ENCODE data around the gene CALCOCO1.

CALCOCO1 gene

DNA sequence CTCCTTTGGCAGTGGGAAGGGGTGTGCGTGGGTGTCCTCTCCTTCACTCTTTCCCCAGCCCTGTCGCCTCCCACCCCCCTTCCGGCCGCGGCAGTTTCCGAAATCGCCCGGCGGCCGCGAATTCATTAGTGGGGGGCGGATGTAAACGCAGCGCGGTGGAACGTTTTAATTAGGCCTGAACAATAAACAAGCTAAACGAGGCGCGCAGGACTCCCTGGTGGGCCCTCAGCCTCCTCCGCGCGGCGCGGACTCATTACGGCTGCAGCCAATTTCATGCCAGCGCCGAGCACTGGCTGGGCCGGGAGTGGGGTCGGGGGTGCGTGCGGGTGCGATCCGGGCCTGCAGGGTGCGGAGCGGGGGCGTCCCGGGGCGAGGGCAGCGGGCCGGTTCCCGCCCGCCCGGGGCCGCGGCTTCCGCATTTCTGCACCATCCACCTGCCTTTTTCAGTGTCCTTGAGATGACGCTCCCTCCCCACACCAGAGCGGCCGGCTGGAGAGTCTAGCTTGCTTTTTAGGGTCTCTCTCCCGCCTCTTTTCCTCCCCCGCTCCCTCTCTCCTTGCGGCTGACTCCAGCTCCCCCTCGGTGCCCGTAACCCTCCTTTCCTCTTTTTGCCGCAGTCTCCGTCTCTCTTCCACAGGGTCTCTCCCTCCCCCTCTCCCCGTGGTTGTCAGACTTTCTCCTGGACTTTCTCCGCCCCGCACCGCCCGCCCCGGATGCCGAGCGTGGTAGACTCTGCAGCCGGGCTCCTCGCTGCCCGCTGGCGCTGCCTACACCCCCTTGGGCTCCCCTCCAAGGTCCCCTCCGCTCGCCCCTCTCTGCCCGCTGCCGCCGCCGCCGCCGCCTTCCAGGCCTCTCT lies 24.3 kb upstream of the CALCOCO1 start, which contains the start of gene CISTR:
TSS of gene CISTR (minus strand) at position 644 of the 856 bp plus-strand sequence.
- no peak for DNase-seq (ENCODE audit: low read depth, low spot score)

DNA sequence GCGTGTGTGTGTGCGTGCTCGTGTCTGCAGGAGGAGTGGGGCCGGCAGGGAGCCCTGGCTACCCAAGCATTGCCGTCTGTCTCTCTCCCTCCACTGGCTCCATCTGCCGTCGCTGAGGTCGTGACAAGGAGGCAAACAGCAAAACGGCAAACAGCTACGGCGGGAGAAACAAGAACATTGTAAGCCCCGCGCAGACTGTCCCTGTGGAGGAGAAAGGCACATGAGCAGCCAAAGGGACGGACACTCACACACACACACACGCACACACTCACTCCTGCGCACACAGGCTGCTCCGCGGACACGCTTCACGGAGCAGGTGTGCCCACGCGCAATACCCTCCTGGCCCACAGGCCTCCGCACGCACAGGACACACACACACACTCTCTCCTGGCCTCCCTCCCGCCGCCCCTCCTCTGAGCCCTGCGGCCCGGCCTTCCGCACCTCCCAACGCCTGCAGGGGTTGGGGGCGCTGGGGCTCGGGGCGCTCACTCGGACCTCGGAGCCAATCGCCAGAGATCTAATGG lies 23.6 kb upstream of the CALCOCO1 start:
- DNase-seq (ENCODE audit: low read depth, low spot score), result no peak

DNA sequence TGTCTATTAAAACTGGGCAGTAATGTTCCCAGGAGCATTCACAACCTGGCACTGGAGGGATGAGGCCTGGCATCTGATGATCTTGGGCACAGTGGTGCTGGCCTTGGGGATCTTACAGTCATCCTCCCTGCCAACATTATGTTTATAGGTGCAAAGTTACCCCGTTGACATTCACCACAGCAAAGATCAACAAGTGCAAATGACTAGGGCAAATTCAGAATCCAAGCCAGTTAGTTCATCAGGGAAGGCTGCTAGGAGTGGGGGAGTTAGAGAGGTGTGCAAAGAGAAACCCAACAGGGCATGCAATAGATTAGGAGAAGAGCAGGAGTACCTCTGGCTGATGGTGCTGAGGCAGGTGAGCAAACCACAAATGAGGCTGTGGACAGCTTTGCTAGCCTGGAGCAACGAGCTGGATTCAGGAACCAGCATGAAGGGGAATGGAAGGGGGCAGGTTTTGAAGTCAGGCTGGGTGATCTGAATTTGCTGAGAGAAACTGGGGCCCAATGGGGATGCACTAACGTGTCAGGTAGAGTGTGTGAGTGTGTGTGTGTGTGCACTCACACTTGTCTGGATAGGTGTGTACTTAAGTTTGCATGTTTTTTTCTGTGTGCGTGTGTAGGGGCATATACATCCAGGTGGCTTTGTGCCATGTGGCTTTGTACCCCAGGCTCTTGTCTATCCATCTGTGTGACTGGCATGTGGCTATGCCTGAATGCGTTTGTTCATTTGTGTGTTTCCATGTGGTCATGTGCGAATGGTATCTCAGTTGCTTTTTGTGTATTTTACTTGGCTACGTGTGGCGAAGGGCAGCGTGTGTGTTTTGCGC lies 22.9 kb upstream of the CALCOCO1 start:
- DNase-seq (ENCODE audit: low read depth, low spot score), result no peak

DNA sequence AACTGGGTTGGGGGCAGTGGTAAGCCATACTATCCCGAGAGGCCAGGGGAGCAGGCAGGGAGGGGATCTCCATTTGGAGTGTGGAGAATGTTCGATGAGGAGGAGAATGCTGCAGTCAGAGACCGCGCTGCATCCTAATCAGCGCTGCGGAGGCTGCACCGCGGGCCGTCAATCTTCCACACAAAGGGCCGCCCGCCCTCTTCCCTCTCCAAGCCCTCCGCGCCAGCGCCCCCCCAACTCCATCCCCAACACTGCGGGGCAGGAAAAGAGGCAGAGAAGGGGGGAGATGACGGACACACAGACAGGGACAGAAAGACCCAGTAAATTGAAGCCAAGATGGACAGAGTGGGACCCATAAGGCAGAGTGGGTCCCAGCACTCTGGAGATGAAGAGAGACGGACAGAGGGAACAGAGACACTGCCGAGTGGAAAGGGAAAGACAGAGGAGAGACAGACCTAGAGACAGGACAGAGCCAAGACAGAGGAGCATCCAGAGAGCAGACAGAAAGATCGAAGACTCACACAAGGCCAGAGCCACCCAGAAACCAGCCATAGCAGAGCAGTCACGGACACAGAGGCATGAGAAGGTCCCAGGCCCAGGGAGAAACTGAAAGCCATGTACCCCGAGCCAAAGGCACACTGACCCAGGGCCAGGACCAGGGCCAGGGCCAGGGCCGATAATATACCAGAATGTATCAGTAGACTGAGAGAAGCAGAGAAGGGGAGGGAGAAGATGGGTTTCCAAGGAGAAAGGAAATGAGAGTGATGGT lies 21.0 kb upstream of the CALCOCO1 start:
- no peak for DNase-seq (ENCODE audit: low read depth, low spot score)

DNA sequence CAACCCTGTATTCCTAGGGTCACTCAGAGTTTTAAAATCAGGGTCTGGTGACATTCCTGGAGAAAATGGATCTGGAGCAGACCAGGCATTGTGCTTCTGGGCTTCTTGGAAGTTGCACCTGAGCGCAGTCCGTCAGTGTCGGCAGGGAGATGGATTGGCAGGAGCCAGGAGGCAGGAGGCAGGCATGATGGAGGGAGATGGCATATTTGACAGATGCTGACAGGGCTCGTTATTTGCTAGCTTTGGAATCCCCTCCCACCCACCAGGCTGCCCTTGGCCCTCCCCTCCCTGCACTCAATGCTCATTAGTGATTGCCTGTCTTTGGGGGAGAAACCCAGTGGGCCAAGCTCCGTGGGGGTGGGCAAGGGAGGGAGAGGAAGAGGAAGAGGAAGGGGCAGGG lies 19.8 kb upstream of the CALCOCO1 start:
- no peak for DNase-seq (ENCODE audit: low read depth, low spot score)

DNA sequence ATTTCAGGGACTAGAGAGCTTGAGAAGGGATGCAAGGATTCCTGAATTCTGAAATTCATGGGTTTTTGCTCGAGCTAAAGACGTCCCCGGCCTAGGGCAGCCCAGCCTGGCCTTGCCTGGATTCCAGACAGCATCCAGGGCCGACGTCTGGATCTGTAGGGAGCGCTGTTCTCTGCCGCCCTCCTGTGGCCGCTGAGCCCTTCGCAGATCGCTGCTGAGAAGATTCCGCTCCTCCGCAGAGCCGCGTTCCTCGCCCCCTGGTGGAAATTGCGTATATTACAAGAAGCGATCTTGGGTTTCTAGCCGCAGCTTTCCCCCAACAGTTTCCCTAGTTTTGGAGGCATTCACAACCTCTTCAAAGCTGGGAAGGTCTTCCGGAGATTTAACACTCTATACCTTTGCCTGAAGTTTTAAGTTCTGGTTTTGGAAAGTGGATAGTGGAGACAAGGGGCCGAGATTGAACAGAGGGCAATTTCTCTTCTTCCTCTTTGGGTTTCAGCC lies 19.4 kb upstream of the CALCOCO1 start:
- no peak for DNase-seq (ENCODE audit: low read depth, low spot score)

DNA sequence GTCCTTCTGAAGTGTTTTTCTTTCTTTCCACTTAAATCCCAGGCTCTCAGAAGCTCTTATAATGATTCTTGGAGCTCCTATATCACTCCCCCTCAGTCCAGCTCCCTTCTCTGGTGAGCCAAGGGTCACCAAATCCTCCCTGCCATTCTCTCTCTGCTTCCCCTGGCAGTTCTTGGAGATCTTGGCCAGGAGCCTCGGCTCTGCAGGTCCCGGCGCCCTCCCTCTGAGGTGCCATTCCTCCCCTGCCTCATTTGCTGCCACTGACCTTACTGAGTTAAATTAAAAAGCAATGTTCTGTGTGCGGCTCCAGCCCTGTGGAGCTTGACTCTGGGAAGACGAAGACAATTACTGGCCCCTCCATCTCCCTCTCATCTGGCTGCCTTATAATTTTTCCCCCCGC lies 17.5 kb upstream of the CALCOCO1 start:
- DNase-seq (ENCODE audit: low read depth, low spot score), result no peak

DNA sequence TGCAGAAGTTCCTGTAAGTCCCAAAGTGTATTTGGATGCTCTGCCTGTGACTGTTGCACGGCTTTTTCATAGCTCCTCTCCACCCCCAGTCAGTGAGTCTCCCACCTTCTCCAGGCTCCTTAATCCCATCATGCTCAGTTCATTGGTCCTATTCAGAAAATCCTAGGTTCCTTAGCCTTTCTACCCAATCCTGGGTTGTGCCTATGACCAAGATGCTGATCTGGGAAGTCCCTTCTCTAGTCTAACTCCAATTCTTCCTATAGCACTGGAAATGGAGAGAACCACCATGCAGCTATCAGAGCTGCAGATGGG lies 16.8 kb upstream of the CALCOCO1 start:
- no peak for DNase-seq (ENCODE audit: low read depth, low spot score)

DNA sequence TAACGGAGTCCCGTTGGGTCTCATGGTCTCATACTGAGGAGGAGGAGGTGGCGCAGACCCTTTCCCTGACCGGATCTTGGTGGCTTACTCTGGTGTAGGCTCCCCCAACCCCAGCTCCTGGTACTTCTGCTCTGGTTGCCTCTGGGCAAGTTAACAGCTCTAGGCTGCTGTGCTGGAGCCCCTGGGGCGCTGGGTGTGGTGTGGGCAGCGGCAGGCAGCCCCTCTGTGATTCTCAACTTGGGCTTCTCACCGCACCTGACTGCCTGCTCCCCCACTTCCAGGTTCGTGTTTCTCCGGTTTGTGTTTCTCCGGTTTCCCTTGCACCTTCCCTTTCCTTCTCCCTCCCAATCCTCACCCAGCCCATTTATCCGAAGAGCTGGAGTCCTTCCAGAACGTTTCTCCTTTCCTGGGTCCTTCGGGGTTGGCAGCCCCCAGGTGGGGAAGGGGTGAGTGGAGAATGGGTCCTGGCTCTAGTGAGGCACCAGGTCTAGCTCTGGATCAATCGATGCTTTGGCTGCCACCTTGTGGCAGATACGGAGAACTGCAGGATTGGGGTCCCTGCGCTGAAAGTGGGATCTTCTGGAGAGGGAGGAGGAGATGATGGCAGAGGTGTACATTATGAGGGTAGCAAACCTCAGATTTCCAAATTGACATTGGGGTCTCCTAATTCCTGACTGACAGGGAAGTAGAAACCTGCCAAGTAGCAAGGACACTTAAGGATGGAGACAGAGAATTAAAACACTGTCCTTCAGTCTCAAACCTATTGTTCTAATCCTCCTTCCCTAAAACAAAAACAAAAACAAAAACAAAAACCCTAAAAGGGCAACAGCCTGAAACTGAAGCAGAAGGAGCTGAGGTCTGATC lies 16.2 kb upstream of the CALCOCO1 start:
- no peak for DNase-seq (ENCODE audit: low read depth, low spot score)

DNA sequence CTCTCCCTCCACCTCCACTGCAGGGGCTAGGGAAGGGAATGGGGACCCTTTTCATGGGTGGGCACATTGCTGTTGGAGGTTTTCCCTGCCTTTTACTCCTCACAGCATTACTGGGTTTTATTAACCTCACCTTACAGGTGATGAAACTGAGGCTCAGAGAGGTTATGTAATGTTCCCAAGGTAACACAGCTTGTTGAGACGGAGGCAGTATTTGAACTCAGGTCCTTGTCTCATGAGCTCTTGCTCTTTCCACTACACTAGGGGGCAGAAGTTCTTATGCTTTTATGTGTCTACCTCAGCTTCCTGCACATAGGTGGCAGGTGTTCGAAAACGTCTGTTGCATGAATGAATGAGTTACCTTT lies 12.9 kb upstream of the CALCOCO1 start:
- no peak for DNase-seq (ENCODE audit: low read depth, low spot score)

DNA sequence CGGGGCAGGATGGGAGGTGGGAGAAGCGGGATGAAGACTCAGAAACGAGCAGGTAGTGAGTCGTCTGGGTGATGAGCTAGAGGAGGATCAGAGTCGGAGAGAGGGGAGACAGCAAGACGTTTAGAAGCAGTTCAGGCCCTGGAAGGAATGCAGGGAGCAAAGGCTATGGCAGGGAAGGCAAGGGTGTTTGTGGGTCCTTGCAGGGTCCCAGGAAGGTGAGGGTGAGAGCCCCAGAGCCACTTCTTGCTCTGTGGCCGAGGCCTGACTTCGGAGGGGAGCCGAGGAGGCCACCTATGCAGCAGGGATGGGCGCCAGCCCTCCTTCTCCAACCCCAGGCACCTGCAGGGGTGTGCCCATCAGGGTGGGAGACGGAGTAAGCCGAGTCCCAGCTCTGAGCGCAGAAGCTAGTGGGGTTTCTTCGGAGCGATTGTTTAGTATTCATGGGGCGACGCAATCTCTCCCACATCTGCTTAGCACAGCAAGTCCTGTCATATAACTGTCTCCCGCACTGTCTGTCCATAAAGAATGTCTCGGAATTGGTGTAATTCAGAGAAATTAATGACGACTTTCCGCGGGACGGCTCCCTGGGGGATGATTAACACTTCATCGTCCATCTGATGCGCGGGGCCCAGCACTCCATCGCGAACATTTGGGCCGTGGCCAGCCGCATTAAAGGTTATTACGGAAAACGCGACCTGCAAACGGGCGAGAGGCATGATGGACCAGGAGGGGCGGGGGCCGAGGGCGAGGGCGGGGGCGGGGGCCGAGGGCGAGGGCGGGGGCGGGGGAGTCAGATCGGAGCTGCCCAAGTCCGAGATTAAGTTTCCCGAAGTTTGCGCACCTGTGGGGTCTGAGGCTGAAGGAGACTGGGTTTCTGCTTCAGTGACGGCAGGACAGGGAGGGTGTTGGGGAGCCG lies 12.2 kb upstream of the CALCOCO1 start:
- DNase-seq (ENCODE audit: low read depth, low spot score), result no peak

DNA sequence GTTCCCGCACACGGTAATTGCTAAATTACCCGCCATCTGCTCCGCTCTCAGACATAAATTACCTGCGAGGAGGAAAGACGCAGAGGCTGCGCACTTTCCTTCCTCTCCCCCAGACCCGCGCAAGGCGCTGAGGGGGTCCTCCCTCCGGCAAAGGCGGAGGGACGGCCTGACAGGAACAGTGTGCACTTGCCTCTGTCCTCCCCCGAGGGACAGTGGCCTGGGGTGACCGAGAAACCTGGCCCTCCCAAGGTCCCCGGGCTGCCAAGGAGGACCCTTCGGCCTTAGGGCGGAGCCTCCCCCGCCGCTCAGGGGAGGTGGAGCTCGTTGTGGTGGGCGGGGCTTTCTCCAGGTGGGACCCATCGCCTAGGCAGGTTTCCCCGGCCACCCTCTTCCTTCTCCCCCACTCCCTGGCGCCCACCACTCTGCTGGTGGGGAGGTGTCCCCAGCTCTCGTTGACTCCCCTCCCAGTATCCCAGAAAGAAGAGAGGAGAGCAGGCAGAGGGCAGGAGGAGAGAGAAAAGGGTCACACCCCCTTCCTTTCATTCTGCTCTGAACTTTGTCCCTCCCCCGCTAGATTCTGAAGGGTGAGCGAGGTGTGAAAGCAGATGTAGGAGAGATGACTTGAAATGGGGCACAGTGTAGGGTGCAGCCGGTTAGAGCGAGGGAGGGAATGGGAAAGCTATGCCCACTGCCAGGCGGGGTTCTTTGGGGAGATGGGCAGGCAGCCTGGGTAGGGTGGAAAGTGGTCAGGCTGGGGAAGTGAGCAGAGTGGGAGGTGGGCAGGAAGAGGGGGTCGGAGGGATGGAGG lies 11.4 kb upstream of the CALCOCO1 start:
- no peak for DNase-seq (ENCODE audit: low read depth, low spot score)

DNA sequence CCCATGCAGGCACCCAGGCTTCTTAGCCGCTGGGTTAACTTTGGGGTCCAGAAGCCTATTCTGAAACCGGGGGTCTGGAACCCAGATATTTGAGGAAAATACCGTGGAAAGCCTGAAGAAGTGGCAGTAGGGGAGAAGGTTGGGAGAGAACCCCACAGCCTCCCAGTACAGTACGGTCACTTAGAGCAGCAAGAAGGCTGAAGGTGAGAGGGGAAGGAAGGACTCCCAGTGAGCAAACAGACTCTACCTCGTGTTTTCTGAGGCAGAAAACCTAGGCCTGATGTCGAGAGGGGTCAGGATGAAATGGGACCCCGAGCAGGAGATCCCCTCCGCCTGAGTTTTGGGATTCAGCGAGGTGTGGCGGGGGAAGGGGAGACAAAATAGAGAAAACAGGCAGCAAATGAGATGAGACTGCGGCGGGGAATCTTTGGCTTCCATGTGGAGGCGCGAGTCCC lies 10.7 kb upstream of the CALCOCO1 start:
- no peak for DNase-seq (ENCODE audit: low read depth, low spot score)

DNA sequence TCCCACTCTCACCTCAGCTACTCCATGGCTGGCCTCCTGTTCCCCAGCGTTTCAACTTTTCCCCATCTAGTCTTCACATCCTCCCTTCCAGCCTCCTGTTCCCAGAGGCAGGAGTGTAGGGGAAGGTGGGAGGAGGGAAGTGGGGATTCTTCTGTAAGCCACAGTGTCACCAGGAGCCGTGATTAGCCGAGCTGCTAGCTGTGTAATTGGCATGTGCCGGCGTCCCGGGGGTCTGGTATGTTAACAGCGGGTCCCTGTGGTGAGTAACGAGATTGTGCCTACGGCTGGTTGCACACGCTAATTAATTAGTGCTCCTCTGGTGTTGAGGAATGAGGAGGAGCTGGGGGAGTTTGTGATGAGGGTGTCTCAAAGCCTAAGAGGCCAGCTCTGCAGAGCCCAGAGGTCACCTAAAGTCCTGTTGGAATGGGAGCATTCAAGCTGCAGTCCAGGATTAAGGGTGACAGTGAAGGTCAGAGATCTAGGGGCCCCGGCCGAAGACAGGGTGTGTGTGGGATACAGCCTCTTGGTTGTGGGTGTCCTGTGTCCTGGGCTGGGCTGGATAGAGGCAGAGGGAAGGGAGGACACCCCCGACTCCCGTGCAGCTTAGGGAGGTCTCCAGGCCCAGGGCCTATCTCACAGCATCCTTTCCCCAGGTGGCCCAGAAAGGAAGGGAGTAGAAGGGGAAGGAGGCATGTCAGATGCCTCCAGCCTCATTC lies 10.0 kb upstream of the CALCOCO1 start:
- no peak for DNase-seq (ENCODE audit: low read depth, low spot score)

DNA sequence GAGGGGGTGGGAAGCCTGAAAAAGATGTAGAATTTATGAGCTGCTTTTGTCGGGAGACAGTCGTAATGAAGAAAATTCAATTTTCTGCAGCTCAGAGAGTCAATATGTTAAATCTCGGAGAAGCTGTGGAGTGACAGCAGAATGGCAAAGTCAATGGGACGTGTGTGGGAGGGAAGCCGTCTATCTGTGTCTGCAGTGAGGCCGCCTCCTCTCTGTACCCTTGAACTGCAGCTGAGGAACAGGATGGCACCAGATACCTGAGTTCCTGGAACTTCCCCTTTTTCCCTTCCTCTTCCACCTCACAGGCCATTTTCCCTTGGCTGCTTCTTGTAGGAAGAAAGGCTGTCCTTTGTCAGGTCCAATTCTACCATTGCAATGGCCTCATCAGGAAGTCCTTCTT lies 9.3 kb upstream of the CALCOCO1 start:
- no peak for DNase-seq (ENCODE audit: low read depth, low spot score)

DNA sequence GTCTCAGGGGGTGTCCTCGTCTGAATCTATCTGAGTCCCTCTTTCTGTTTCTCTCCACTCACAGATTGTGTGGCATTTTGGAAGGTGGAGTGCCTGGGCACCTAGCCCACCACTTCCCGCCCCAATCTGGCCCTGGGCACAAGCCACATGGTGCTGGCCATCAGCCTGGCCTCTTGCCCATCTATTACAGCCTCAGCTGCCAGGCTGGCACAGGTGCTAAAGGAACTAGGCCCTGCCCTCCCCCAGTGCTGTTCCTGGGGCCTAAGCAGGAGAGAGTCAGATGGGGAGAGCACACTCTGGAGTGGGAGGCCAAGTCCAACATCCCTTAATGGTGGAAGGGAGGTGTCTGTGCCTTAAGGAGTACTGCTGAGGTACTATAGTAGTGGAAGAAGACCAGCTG lies 8.3 kb upstream of the CALCOCO1 start:
- no peak for DNase-seq (ENCODE audit: low read depth, low spot score)

DNA sequence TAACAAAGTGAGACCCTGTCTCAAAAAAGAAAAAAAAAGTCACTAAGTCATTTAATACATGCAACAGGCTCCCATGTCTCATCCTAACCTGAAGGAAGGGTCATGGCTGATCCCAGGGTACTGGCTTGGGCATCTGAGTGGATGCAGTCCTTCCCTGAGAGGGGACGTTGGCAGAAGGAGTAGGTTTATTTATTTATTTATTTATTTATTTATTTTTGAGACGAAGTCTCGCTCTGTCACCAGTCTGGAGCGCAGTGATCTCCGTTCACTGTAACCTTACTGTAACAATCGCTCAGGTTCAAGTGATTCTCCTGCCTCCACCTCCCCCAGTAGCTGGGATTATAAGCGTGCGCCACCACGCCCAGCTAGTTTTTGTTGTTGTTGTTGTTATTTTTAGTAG lies 7.2 kb upstream of the CALCOCO1 start:
- no peak for DNase-seq (ENCODE audit: low read depth, low spot score)

DNA sequence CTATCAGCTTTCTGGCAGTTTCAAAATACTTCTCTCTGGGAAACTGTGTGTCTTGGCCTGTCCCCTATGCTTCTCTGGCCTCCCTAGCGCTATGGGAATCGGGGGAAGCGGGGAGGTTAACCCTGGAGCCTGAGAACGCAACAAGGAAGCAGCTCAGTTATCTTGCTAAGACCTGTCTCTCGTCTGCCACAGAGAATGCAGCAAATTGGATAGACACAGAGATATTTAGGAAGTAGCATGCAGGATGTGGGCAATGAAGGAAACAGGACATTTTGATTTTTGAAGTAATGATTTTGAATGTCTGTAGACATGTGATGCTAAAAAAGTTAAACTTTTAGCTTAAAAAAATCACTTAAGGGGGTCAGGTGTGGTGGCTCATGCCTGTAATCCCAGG lies 6.6 kb upstream of the CALCOCO1 start:
- DNase-seq (ENCODE audit: low read depth, low spot score), result no peak
